H1 (cell line): Measurements from ENCODE around the gene NHS. TPM values are rescaled to one million over a fixed set of nuclear protein-coding genes. Genes with fewer than 3 reads are reported as not detected.

Source experiments
- CTCF ChIA-PET: fragments of 300-600 bp; sonication (Branson Sonifier 250); formaldehyde crosslinking; loops from one replicate; lab custom pipeline; 2021; ENCODE audit not compliant: partially characterized antibody; lab: Charles Lee
- POLR2A ChIA-PET: fragments of 300-600 bp; sonication (Branson Sonifier 250); formaldehyde crosslinking; loops from one replicate; lab custom pipeline; 2021; ENCODE audit warnings: inconsistent platforms; ENCODE audit not compliant: partially characterized antibody; lab: Charles Lee
- DNase-seq, 2 experiments: peaks; one replicate each; pipeline versions ENCODE4 v3.0.0 to v3.0.0-alpha.2; 2010 to 2022; ENCODE audit warnings: low spot score in 2 of 2, low read depth in 1 of 2, mixed read lengths in 1 of 2
- FAIRE-seq: peaks from 2 replicates; lab custom pipeline; 2011; peaks lifted over from hg19 to GRCh38; lab: Jason Lieb, UNC
- H2AFZ ChIP-seq: 2 replicates; pipeline ENCODE4 v1.8.1; 2012; ENCODE audit warnings: low read length, inconsistent platforms
- H2AK5ac ChIP-seq: 2 replicates; pipeline ENCODE4 v1.6.1; 2013; ENCODE audit warnings: low read depth, low read length
- H2BK120ac ChIP-seq: replicated peaks from 2 replicates; pipeline ENCODE3; 2013; ENCODE audit warnings: low read depth, low read length, inconsistent platforms
- H2BK12ac ChIP-seq: 2 replicates; pipeline ENCODE4 v1.6.1; 2013; ENCODE audit warnings: low read depth, low read length
- H2BK15ac ChIP-seq: 2 replicates; pipeline ENCODE4 v1.6.1; 2013; ENCODE audit warnings: low read length
- H2BK20ac ChIP-seq: 2 replicates; pipeline ENCODE4 v1.6.1; 2013; ENCODE audit warnings: low read length
- H2BK5ac ChIP-seq: 2 replicates; pipeline ENCODE4 v1.6.1; 2013; ENCODE audit warnings: low read depth, low read length
- H3K14ac ChIP-seq: 2 replicates; pipeline ENCODE4 v1.6.1; 2013; ENCODE audit warnings: inconsistent platforms; ENCODE audit not compliant: insufficient read length
- H3K18ac ChIP-seq: 2 replicates; pipeline ENCODE4 v1.6.1; 2013; ENCODE audit warnings: low read length; ENCODE audit errors: extremely low read depth
- H3K23ac ChIP-seq: 2 replicates; pipeline ENCODE4 v1.6.1; 2013; ENCODE audit warnings: inconsistent platforms; ENCODE audit not compliant: insufficient read length
- H3K23me2 ChIP-seq: 2 replicates; pipeline ENCODE4 v1.6.1; 2013; ENCODE audit warnings: low read depth, low read length
- H3K27ac ChIP-seq: 2 replicates; pipeline ENCODE4 v1.6.1; 2011; ENCODE audit warnings: low read depth, low read length, inconsistent platforms
- H3K27me3 ChIP-seq, 4 experiments: replicated peaks in 1 of 4; 1 replicate in 1 of 4; 2 replicates in 3 of 4; pipeline versions ENCODE4 v1.6.1 to v1.8.1; 2011 to 2013; ENCODE audit warnings: low read length in 3 of 4, mild to moderate bottlenecking in 3 of 4, inconsistent platforms in 2 of 4, mixed read lengths in 2 of 4, moderate library complexity in 1 of 4; ENCODE audit not compliant: control insufficient read depth in 3 of 4, insufficient read depth in 3 of 4; ENCODE audit errors: extremely low read depth in 1 of 4
- H3K36me3 ChIP-seq, 4 experiments: 2 replicates each; pipeline versions ENCODE4 v1.6.1 to v1.8.1; 2011 to 2013; ENCODE audit warnings: mild to moderate bottlenecking in 4 of 4, low read length in 3 of 4, moderate library complexity in 2 of 4, control low read depth in 1 of 4, inconsistent platforms in 1 of 4; ENCODE audit not compliant: insufficient read depth in 4 of 4, control insufficient read depth in 2 of 4
- H3K4ac ChIP-seq: replicated peaks from 2 replicates; pipeline ENCODE3; 2013; ENCODE audit warnings: low read length, low read depth, mixed read lengths, inconsistent platforms; ENCODE audit not compliant: insufficient read length
- H3K4me1 ChIP-seq, 4 experiments: replicated peaks in 1 of 4; 1 replicate in 1 of 4; 2 replicates in 3 of 4; pipeline versions ENCODE4 v1.6.1 to v1.8.1; 2011 to 2013; ENCODE audit warnings: low read length in 3 of 4, inconsistent platforms in 2 of 4, mixed read lengths in 1 of 4; ENCODE audit not compliant: insufficient read depth in 4 of 4, control insufficient read depth in 3 of 4
- H3K4me2 ChIP-seq, 2 experiments: 2 replicates each; pipeline versions ENCODE4 v1.6.1 to v1.8.1; 2011 to 2013; ENCODE audit warnings: low read depth in 2 of 2, low read length in 2 of 2, control low read depth in 1 of 2, inconsistent platforms in 1 of 2, mild to moderate bottlenecking in 1 of 2; ENCODE audit not compliant: insufficient read depth in 1 of 2
- H3K4me3 ChIP-seq, 4 experiments: fragments of 200-600, 300-600 bp in 1 of 4; sonication (generic), shearing (Covaris generic), sonication (Bioruptor Twin) in 1 of 4; 2 replicates each; pipeline versions ENCODE4 v1.5.1 to v1.8.1; 2011 to 2016; ENCODE audit warnings: low read length in 4 of 4, low read depth in 3 of 4, control low read depth in 2 of 4, inconsistent platforms in 2 of 4, mild to moderate bottlenecking in 2 of 4, mixed read lengths in 1 of 4, moderate library complexity in 1 of 4; ENCODE audit not compliant: insufficient read depth in 2 of 4; ENCODE audit errors: extremely low read depth in 1 of 4
- H3K56ac ChIP-seq: replicated peaks from 2 replicates; pipeline ENCODE3; 2013; ENCODE audit warnings: low read depth, mild to moderate bottlenecking, mixed read lengths, low read length, inconsistent platforms; ENCODE audit not compliant: insufficient read length
- H3K79me1 ChIP-seq: 2 replicates; pipeline ENCODE4 v1.6.1; 2013; ENCODE audit warnings: low read depth, low read length, control low read depth
- H3K79me2 ChIP-seq, 2 experiments: 2 replicates each; pipeline versions ENCODE4 v1.6.1 to v1.8.1; 2012 to 2013; ENCODE audit warnings: low read length in 2 of 2, mild to moderate bottlenecking in 2 of 2, inconsistent platforms in 1 of 2; ENCODE audit not compliant: insufficient read depth in 2 of 2, control insufficient read depth in 1 of 2
- H3K9ac ChIP-seq, 4 experiments: replicated peaks in 1 of 4; 1 replicate in 1 of 4; 2 replicates in 3 of 4; pipeline versions ENCODE4 v1.6.1 to v1.8.1; 2011 to 2013; ENCODE audit warnings: low read depth in 3 of 4, low read length in 3 of 4, control low read depth in 2 of 4, mild to moderate bottlenecking in 2 of 4, moderate library complexity in 2 of 4, inconsistent platforms in 1 of 4; ENCODE audit errors: extremely low read depth in 1 of 4
- H3K9me3 ChIP-seq, 2 experiments: 2 replicates each; pipeline versions ENCODE4 v1.6.1 to v1.8.1; 2012 to 2013; ENCODE audit warnings: mild to moderate bottlenecking in 2 of 2, moderate library complexity in 2 of 2, control low read depth in 1 of 2, inconsistent platforms in 1 of 2, low read depth in 1 of 2, low read length in 1 of 2, mixed read lengths in 1 of 2; ENCODE audit not compliant: insufficient read depth in 2 of 2
- H4K20me1 ChIP-seq, 2 experiments: replicated peaks in 1 of 2; 2 replicates each; pipeline versions ENCODE3 to v1.8.1; 2011 to 2013; ENCODE audit warnings: inconsistent platforms in 2 of 2, low read length in 2 of 2, mild to moderate bottlenecking in 1 of 2; ENCODE audit not compliant: insufficient read depth in 2 of 2, control insufficient read depth in 1 of 2
- H4K5ac ChIP-seq: 2 replicates; pipeline ENCODE4 v1.6.1; 2013; ENCODE audit warnings: low read length, low read depth, mixed read lengths, inconsistent platforms; ENCODE audit not compliant: insufficient read length
- H4K8ac ChIP-seq: 2 replicates; pipeline ENCODE4 v1.8.0; 2013; ENCODE audit warnings: mild to moderate bottlenecking, moderate library complexity, low read length, inconsistent platforms; ENCODE audit not compliant: insufficient read depth; ENCODE audit errors: extremely low read depth
- H4K91ac ChIP-seq: replicated peaks from 2 replicates; pipeline ENCODE3; 2013; ENCODE audit warnings: low read length, mixed read lengths, inconsistent platforms; ENCODE audit not compliant: insufficient read length
- CEBPB ChIP-seq: IDR thresholded peaks from 2 replicates; pipeline ENCODE4 v1.6.1; 2012; ENCODE audit warnings: low read depth, low read length
- KDM4A ChIP-seq: IDR thresholded peaks from one replicate; pipeline ENCODE4 v1.7.1; 2012; ENCODE audit warnings: low read depth, mild to moderate bottlenecking, moderate library complexity, low read length, inconsistent platforms; ENCODE audit not compliant: severe bottlenecking
- NANOG ChIP-seq: IDR thresholded peaks from 2 replicates; pipeline ENCODE4 v1.6.1; 2011; ENCODE audit warnings: low read length, low read depth, mild to moderate bottlenecking, inconsistent platforms; ENCODE audit not compliant: insufficient read depth, poor library complexity, severe bottlenecking
- NRF1 ChIP-seq: IDR thresholded peaks from 2 replicates; pipeline ENCODE4 v1.6.1; 2011; ENCODE audit warnings: mild to moderate bottlenecking, low read depth, low read length, improper control_type of control experiment
- SP4 ChIP-seq: IDR thresholded peaks from 2 replicates; pipeline ENCODE4 v1.6.1; 2012; ENCODE audit warnings: low read length, inconsistent platforms
- TCF12 ChIP-seq: IDR thresholded peaks from 2 replicates; pipeline ENCODE4 v1.6.1; 2011; ENCODE audit warnings: low read depth, mild to moderate bottlenecking, low read length
- WGBS, 2 experiments: shearing (Covaris generic) in 1 of 2; methylation state at CpG; one replicate each; pipeline versions ENCODE4 v1.1.6 to v1.1.7; 2013 to 2015; ENCODE audit warnings: low lambda C conversion rate in 2 of 2, mixed read lengths in 2 of 2, inconsistent platforms in 1 of 2, low coverage in 1 of 2, missing lambda C conversion rate in 1 of 2; ENCODE audit not compliant: insufficient replicate concordance in 2 of 2, insufficient coverage in 1 of 2, insufficient read length in 1 of 2; ENCODE audit errors: extremely low coverage in 1 of 2, missing lambda C conversion rate in 1 of 2; 5-methylcytosine and 5-hydroxymethylcytosine counted together
- polyA plus RNA-seq, 7 experiments: library from polyadenylated mRNA; depleted of rRNA in 3 of 7; stranded (reverse) in 5 of 7; unstranded in 2 of 7; fragments of >200 nt in 5 of 7; fragments of 200-250 nt in 2 of 7; gene quantifications; 1 replicate in 5 of 7; 2 replicates in 1 of 7; 4 replicates in 1 of 7; pipeline versions ENCODE4 v1.2.1 to v1.2.3, GENCODE V29; 2011 to 2013; ENCODE audit warnings: missing spikeins in 2 of 7, mixed read lengths in 2 of 7
- total RNA-seq: library from RNA; stranded (reverse); fragmentation: NEBNext Ultra II Directional; extraction: Animal tissue kit (Norgen Biotek cat#: 25700); gene quantifications from 2 replicates; pipeline ENCODE4 v1.2.1, GENCODE V29; 2021
- TF ChIP-seq, protein P1 (sequence below), 3 experiments: IDR thresholded peaks; 1 replicate in 2 of 3; 2 replicates in 1 of 3; pipeline versions ENCODE4 v1.5.1 to v1.6.1; 2011; ENCODE audit warnings: low read length in 3 of 3, mild to moderate bottlenecking in 3 of 3, inconsistent platforms in 2 of 3, low read depth in 1 of 3, moderate library complexity in 1 of 3; ENCODE audit not compliant: insufficient read depth in 1 of 3; ENCODE audit errors: control extremely low read depth in 1 of 3
- TF ChIP-seq, protein P2 (sequence below): IDR thresholded peaks from 2 replicates; pipeline ENCODE4 v1.6.1; 2012; ENCODE audit warnings: inconsistent platforms

Gene NHS
- total and polyA plus RNA-seq, 2 of the 8 experiments (the other 6 are each of a cell fraction or from before 2014, with no cell fraction given) = 2.2 to 6.7 TPM

DNA sequence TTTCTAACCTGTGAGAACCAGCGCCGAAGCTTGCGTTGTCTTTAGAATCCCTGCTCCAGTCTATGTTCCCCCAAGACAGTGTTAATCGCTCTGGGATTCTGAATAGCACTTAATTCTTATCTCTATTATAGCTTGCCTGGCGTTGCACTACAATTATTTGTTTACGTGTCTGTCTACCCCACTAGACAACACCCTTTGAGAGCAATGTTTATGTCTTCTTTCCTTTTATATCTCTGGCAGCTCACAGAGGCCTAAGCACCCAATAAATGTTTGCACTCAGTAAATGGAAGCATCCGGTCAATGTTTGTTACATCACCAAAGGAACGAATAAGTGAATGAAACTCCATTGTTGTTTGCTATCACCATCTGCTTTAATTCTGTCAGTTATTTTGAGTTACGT lies 4.8 kb upstream of the NHS start:
- POLR2A ChIA-PET = no interaction called here
- no peak overlapping the region for H2AK5ac ChIP-seq
- H2BK20ac ChIP-seq = no peak overlapping the region
- H3K23ac ChIP-seq = no peak overlapping the region
- H2AFZ ChIP-seq = no peak overlapping the region
- no peaks in the 10 kb centered on the region for H3K9me3 ChIP-seq
- H3K56ac ChIP-seq = no peak overlapping the region
- peak; percentile 72 for FAIRE-seq
- no peaks in the 10 kb centered on the region for H3K79me2 ChIP-seq
- H3K4ac ChIP-seq = no peak overlapping the region
- H2BK15ac ChIP-seq = no peak overlapping the region
- no peak overlapping the region for H4K8ac ChIP-seq
- WGBS, 2 experiments = 98% methylated on average over 9 of the region's 9 CpGs; no CpG with 5 or more reads in 1 of the 2 experiments
- no peak overlapping the region for H3K18ac ChIP-seq
- no peak overlapping the region for H2BK5ac ChIP-seq
- H3K36me3 ChIP-seq = no peaks in the 10 kb centered on the region
- no peak overlapping the region for H3K4me3 ChIP-seq
- no peaks in the 10 kb centered on the region; the same call in 1 of the 2 replicates for H3K23me2 ChIP-seq
- no peaks in the 10 kb centered on the region; a peak in 3 of 7 replicates for H3K4me1 ChIP-seq
- H4K91ac ChIP-seq = no peak overlapping the region
- H3K4me2 ChIP-seq = no peak overlapping the region
- no peak overlapping the region for H2BK12ac ChIP-seq
- no peak for DNase-seq
- no peak overlapping the region for H3K14ac ChIP-seq
- H2BK120ac ChIP-seq = no peak overlapping the region
- no peak overlapping the region for H4K5ac ChIP-seq
- H3K9ac ChIP-seq = no peak overlapping the region
- CTCF ChIA-PET = interaction anchor here (0.9 to 2.6 kb wide), 4 partner anchors 9 to 167 kb away, joined by 3 to 8 read pairs (median 4); no protein-coding TSS in a partner anchor
- TF ChIP-seq, protein P1, sequence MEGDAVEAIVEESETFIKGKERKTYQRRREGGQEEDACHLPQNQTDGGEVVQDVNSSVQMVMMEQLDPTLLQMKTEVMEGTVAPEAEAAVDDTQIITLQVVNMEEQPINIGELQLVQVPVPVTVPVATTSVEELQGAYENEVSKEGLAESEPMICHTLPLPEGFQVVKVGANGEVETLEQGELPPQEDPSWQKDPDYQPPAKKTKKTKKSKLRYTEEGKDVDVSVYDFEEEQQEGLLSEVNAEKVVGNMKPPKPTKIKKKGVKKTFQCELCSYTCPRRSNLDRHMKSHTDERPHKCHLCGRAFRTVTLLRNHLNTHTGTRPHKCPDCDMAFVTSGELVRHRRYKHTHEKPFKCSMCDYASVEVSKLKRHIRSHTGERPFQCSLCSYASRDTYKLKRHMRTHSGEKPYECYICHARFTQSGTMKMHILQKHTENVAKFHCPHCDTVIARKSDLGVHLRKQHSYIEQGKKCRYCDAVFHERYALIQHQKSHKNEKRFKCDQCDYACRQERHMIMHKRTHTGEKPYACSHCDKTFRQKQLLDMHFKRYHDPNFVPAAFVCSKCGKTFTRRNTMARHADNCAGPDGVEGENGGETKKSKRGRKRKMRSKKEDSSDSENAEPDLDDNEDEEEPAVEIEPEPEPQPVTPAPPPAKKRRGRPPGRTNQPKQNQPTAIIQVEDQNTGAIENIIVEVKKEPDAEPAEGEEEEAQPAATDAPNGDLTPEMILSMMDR (IDR thresholded peaks at IDR 0.05; ENCODE audit: control extremely low read depth in 1 of 3, insufficient read depth in 1 of 3, low read depth in 1 of 3, low read length in 3 of 3) = no peak
- no peak for TF ChIP-seq KDM4A
- no peak for TF ChIP-seq TCF12
- no peak for TF ChIP-seq CEBPB
- TF ChIP-seq, protein P2, sequence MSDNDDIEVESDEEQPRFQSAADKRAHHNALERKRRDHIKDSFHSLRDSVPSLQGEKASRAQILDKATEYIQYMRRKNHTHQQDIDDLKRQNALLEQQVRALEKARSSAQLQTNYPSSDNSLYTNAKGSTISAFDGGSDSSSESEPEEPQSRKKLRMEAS = no peak
- TF ChIP-seq SP4 = no peak
- TF ChIP-seq NANOG = no peak
- no peak for TF ChIP-seq NRF1
- no peaks in the 10 kb centered on the region for H4K20me1 ChIP-seq
- H3K79me1 ChIP-seq = no peaks in the 10 kb centered on the region
- H3K27me3 ChIP-seq = no peaks in the 10 kb centered on the region
- no peak overlapping the region for H3K27ac ChIP-seq
